DMS79 treated with DMSO at 0.1 percent for 48 hours (cell line): Measurements from ENCODE around the gene CA5B.
A peak's percentile ranks its signal among the peaks of the same experiment; 100 is the strongest.
"Not testable (repeated sequence)": the region's sequence is repeated elsewhere in the genome, so short reads cannot be mapped to it uniquely, and the experiment has no call there.

Experiments used
- DNase-seq: peaks from one replicate; lab custom pipeline; 2025; lab: John Stamatoyannopoulos, UW

The CA5B gene

DNA sequence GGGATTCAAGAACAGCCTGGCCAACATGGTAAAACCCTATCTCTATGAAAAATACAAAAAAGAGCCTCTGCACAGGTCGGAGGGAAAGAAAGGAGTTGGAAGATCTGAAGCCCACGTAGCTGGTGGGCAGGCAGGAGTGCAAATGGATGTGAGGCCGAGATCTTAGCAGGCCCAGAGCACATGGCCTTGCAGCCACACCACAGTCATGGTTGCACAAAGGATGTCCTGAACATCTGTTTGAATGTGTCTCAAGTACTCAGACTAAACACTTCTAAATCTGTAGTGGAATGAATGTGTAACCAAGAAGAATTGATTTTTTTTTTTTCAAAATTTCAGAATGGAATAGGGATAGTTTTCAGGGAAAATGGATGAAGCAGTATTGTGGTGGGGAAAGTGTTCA is 10.8 kb downstream of the CA5B start:
- DNase-seq = no peak

DNA sequence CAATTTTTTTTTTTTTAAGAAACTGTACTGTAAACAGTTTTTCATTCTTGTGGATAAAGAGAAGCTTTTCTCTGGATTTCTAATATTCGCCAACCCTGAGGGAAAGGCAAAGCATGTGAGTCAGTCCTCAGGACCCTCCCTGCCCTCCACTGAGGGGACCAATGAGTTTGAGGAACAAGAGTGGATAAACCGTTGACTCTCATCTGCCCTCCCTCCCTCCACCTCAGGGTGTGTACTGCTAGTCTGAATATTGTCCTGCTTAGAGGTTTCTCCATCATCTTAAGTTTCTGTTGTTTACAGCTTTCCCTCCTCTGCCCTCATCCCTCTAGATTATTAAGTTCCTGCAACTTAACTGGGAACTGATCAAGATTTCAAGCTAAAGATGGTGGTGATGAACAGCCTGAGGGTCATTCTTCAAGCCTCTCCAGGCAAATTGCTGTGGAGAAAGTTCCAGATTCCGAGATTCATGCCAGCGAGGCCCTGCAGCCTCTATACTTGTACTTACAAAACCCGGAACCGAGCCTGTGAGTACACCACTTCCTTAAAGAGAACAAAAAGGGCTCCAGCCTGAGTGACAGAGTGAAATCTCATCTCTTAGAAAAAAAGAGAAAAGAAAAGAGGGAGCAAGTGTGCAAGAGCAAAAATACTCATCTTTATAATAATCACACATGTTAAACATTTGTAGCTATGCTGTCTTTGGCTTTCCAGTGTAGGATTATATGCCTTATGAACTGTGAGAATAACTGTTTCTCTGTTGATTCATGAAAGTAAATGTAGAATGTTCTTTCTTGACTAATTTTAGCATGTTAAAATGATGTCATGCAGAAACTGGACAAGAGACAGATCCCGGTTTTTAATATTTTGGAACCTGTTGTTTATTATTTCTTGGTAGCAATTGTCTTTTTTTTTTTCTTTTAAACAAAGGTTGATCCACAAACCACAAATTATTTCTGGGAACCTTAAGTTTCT is 11.9 kb downstream of the CA5B start:
- no peak for DNase-seq

DNA sequence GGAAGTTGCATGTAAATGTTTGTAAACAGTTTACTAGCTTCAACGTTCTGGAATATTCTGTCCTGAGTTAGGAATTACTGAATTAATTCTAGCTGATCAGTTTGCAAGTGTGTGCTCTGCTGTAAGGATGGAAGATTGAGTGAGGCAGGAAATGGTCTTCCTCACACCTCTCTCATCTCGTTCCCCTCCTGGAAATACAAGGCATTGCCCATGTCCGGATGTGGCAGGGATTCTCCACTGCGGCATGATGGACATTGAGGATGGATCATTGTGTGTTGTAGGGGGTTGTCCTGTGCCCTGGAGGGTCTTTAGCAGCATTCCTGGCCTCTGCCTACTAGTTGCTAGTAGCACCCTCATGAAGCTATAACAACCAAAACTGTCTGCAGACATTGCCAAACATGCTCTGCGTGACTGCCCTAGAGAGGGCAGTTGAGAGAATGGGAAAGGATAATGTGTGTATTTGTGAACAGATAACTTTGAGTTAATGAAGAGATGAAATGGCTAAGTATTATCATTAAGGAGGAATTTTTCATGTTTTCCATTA is 12.6 kb downstream of the CA5B start:
- DNase-seq = no peak

- no peak for DNase-seq
Observed at GRCh38 chrX:15751155-15751819, 13.2 kb downstream of the CA5B start.

GRCh38 chrX:15755091-15755490 is 17.0 kb downstream of the CA5B start:
- DNase-seq = no peak

- no peak for DNase-seq
Observed at GRCh38 chrX:15758140-15758539, 20.1 kb downstream of the CA5B start.

- DNase-seq = not testable (repeated sequence)
Observed at GRCh38 chrX:15759886-15760285, 21.8 kb downstream of the CA5B start.

DNA sequence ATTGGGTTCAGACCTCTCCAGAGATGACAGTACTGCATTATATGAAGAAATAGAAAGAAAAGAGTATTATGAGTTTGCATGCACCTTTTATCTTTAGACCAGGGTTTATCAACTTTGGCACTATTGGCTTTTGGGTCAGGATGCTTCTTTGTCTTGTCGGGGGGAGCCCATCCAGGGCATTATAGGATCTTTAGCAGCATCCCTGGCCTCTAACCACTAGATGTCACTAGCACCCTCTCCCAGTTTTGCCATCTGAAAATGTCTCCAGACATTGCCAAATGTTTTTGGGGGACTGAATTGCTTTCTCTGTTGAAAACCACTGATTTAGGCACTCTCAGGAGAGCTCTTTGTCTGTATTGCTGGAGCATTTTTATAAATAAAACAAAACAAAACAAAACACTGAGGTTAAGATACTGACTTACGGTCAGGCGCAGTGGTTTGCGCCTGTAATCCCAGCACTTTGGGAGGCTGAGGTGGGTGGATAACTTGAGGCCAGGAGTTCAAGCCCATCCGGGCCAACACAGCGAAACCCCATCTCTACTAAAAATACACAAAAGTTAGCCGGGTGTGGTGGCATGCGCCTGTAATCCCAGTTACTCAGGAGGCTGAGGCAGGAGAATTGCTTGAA is 23.6 kb downstream of the CA5B start:
- DNase-seq = no peak

DNA sequence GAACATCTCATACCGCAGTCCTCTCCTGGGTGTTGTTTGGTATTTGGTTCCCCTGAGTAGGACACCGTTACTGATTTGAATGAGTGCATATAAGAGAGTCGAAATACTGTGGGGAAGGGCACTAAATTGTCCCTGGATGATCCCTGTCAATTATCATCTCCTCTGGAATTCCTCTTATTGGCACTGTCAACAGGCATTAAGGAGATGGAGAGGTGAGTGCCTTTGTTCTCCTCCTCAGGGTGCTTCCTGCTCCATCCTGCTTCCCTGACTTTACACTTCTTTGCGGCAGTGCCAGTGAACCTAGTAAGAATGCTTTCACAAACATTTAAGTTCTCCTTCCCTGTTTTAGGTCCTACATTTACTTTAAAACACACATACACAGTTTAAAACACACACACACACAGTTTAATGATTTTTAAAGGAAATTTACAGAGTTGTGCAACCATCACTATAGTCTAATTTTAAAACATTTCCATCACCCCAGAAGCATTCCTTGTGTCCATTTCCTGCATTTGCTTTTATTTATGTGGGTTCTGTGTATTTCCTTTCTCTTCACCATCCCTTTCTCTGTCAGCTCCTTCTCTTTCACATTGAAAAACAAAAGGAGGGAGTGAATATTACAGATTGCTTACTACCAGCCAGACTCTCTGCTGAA is 31.4 kb downstream of the CA5B start:
- DNase-seq = no peak

GRCh38 chrX:15781961-15782699 is 44.1 kb downstream of the CA5B start:
- DNase-seq = no peak

GRCh38 chrX:15785176-15785750 is 47.2 kb downstream of the CA5B start:
- no peak for DNase-seq

GRCh38 chrX:15786915-15787314 is 48.8 kb downstream of the CA5B start:
- DNase-seq = no peak

DNA sequence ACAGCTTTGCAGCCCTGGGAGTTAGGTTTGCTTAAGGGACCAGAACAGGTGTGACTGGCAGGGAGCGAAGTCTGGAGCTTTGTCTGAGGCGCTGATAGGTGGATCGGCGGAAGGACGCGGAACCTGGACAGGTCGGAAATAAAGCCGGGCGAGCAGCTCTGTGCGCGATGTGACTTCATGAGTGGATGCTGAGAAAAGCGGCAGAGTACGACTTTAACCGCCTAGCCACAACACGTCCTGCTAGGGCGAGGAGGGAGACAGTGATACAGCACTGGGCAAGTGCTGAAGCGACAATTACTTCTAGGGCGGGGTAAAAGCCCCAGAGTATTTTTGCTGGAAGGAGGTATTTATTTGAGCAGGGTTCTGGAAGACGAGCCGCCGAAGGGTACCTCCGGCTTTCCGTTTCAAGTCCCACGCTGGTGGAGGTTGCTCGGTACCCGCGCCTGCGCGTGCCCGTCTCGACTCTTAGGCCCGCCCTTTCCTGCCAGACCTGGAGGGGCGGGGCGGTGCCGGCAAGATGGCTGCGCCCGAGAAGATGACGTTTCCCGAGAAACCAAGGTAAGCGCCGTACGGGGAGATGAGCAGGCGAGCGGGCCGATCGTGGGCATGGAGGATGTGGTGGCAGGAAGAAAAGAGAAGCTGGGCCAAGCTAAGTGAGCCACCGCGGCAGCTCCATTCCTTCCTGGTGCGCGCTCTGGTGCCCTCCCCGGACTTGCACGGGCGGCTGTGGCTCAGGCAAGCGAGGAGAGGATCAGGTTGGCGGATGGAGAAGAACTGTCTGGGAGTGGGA is 52.1 kb downstream of the CA5B start, which contains the start of gene ZRSR2:
ZRSR2 (plus strand) TSS at position 506 of the 790 bp plus-strand sequence; CDS start at position 518, 12 bp downstream.
- DNase-seq = peak; percentile 40

DNA sequence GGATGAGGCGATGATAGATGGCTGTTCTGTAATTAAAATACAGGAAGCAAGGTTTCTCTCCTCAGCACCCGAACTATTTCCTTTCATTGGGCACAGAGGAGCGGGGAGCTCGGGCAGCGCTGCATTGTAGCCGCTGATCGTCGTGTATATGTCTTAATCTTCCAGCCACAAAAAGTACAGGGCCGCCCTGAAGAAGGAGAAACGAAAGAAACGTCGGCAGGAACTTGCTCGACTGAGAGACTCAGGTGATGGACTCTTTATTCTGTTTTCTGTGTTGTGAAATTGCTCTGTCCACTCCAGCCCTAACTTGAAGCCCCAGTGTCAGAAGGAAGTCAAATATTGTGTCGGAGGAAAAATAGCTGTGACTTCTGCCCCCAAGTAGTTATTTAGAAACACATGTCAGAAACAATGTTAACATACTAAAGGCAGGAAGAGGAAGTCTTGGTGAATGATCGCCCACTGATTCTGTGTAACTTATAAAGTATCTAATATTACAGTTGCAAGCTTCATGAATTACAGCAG is 52.8 kb downstream of the CA5B start:
- DNase-seq = no peak

DNA sequence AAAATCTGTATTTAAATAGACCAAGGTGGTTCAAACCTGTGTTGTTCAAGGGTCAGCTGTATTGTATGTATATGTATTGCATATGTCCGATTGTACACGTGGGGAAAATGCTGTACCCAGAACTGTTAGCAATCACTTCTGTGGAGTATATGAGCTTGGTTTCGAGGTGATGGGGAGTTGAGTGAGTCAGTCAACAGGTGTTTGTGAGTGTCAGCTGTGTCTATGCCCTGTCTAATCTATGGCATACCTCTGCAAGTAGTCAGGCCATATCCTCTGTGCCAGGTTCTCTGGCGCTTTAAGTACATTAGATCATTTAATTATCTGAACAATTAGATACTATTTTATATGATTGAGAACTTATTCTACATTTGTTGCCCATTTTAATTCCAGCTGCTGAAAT is 59.6 kb downstream of the CA5B start:
- DNase-seq = no peak

GRCh38 chrX:15804563-15804962 is 66.5 kb downstream of the CA5B start:
- no peak for DNase-seq

DNA sequence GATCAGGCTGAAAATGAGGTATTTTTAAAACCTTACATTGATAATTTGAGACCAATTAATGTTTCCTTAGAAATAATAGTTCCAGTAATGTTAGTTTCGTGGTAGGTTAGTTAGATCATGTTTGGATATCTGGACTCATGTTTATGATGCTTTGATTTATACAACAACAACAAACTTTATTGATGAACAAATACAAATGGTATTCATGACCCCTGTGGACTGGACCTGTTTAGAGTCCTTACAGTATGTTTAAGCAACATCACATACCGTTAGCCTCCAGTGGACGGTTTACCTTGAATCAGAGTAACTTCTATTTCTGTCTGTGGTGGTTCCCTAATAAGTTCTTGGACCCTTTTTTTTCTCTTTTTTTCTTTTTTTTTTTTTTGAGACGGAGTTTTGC is 70.2 kb downstream of the CA5B start:
- no peak for DNase-seq

DNA sequence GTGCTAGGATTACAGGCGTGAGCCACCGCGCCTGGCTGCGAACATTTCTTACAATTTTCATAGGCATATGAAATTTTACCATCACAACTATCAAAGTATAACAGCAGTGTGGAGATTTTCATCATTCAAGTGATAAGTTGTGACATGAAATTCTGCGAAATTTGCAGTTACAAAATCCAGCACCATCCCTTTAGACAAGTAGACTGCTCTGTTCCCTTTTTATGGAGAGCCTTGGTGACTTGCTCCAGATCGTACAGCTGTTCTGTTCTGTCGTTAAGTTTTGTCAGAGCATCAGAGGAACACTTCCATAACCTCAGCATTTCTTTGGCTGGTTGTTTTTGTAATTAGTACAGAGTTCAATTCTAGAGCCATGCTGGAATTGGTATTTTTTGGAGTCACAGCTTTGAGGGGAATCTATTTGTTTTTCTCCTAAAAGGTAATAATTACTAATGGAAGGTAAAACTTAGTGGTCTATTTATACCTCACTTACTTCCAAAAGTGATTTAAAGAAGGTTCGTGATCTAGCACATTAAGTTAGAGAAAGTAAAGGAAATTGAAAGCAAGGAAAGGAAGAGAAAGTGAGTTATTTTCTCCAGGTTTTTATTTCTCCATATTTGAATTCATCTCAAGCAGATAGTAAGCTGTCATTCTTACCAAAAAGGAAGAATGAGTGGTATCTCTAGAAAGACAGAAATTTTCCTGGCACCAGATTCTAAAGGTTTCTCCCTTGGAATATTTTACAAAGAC is 74.3 kb downstream of the CA5B start:
- DNase-seq = no peak

DNA sequence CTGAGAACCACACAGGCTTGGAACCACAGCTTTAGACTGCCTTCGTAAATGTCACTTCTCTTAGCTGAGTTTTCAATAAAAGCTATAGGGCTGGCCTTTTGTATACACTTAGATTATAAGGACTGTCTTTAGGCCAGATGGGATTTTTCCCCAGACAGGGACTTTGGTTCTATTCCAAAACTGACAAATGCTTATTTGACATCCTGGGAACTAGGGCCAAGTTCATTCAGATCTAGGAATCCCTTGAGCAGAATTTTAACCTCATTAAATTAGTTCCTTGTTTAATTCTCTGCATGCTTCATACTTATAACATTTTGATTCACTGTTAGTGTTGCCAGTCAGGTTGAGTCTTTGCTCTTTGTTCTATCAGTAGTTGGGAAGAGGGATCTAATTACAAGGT is 75.3 kb downstream of the CA5B start:
- DNase-seq = no peak
